Measurements from ENCODE around the gene GRM4.

Gene GRM4

DNA sequence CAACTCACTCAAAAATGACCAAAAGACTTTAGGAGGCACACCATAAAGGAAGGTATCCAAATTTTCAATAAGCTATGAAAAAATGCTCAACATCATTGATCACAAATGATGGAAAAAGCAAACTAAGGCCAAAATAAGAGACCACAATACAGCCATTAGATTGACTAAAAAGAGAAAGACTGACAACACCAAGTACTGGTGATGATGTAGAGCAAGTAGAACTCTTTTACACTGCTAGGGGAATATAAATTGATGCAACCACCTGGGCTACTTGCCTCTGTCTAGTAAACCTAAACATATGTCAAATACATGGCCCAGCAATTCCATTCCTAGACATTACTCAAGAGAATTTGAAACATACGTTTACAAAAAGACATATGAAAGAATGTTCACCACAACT is 148.6 kb downstream of the GRM4 start:
- Histone ChIP-seq H3K9ac (ENCODE audit: low read length) (no peak overlapping the region), H3K79me1 (replicated peaks; ENCODE audit: low read length, poor library complexity, severe bottlenecking) (no peaks in the 10 kb centered on the region), H4K91ac (ENCODE audit: low read length) (no peak overlapping the region), H3K4me1 (ENCODE audit: control insufficient read depth, insufficient read depth, low read depth, low read length) (no peaks in the 10 kb centered on the region), H4K8ac (ENCODE audit: low read length) (no peak overlapping the region), H2AK5ac (ENCODE audit: low read length, severe bottlenecking) (no peak overlapping the region), H3K9me3 (ENCODE audit: control insufficient read depth, low read length) (peaks cover 9% of the 10 kb centered on the region), H3K18ac (ENCODE audit: low read depth in 1 of 2, low read length in 2 of 2) (no peak overlapping the region), H3K14ac (ENCODE audit: low read length in 2 of 2) (no peak overlapping the region), H3K4ac (ENCODE audit: low read depth in 1 of 2, low read length in 2 of 2) (no peak overlapping the region), H2BK120ac (ENCODE audit: low read depth, low read length) (no peak overlapping the region), H3K27ac (ENCODE audit: low read length, poor library complexity, severe bottlenecking) (no peak overlapping the region), H2BK5ac (ENCODE audit: low read depth, low read length, poor library complexity, severe bottlenecking) (no peak overlapping the region), H3K27me3 (ENCODE audit: control insufficient read depth in 1 of 2, insufficient read depth in 1 of 2, low read length in 2 of 2) (peaks cover 37 to 86% of the 10 kb centered on the region in 2 experiments), H3K36me3 (ENCODE audit: control insufficient read depth in 1 of 2, insufficient read depth in 2 of 2, low read depth in 1 of 2, low read length in 2 of 2) (no peaks in the 10 kb centered on the region), H2AFZ (ENCODE audit: low read depth, low read length) (no peak overlapping the region), H2BK12ac (ENCODE audit: low read length in 2 of 2) (no peak overlapping the region), H3K4me2 (ENCODE audit: low read length, poor library complexity, severe bottlenecking) (no peak overlapping the region), H3K4me3 (ENCODE audit: insufficient read depth in 1 of 2, low read depth in 1 of 2, low read length in 2 of 2) (no peak overlapping the region), H3K23ac (ENCODE audit: low read length in 2 of 2) (no peak overlapping the region), H2BK15ac (ENCODE audit: low read depth, poor library complexity, severe bottlenecking) (no peak overlapping the region)
- DNase-seq, result no peak
- WGBS, result no CpG with 5 or more reads among the region's 1 CpG

DNA sequence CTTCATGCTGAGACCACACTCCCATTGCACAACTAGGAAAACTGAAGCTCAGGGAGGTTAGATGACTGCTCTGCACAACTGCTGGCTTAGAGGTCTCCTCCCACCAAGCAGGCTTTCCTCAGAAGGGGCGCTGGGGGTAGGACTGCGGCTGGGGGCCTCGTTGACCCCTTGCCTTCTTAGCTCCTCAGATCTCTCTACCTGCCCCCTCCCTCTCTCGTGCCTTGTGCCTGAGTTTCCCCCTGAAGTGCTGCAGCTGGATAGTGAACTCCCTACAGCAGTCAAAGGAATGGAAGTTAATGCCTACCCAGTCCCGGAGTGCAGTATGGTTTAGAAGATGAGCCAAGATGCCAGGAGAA is 149.8 kb downstream of the GRM4 start:
- H2BK15ac ChIP-seq (ENCODE audit: low read depth, poor library complexity, severe bottlenecking), result no peak overlapping the region
- no peak overlapping the region for H3K4me3 ChIP-seq (ENCODE audit: insufficient read depth in 1 of 2, low read depth in 1 of 2, low read length in 2 of 2)
- no peak overlapping the region for H3K14ac ChIP-seq (ENCODE audit: low read length in 2 of 2)
- H3K23ac ChIP-seq (ENCODE audit: low read length in 2 of 2), result no peak overlapping the region
- no peak overlapping the region for H2BK5ac ChIP-seq (ENCODE audit: low read depth, low read length, poor library complexity, severe bottlenecking)
- H3K79me1 ChIP-seq (replicated peaks; ENCODE audit: low read length, poor library complexity, severe bottlenecking), result no peaks in the 10 kb centered on the region
- H2AFZ ChIP-seq (ENCODE audit: low read depth, low read length), result no peak overlapping the region
- no peak for DNase-seq
- H3K27ac ChIP-seq (ENCODE audit: low read length, poor library complexity, severe bottlenecking), result no peak overlapping the region
- H3K36me3 ChIP-seq (ENCODE audit: control insufficient read depth in 1 of 2, insufficient read depth in 2 of 2, low read depth in 1 of 2, low read length in 2 of 2), result no peaks in the 10 kb centered on the region
- no peak overlapping the region for H2AK5ac ChIP-seq (ENCODE audit: low read length, severe bottlenecking)
- no peak overlapping the region for H3K9ac ChIP-seq (ENCODE audit: low read length)
- peaks cover 36 to 76% of the 10 kb centered on the region in 2 experiments for H3K27me3 ChIP-seq (ENCODE audit: control insufficient read depth in 1 of 2, insufficient read depth in 1 of 2, low read length in 2 of 2)
- no peak overlapping the region for H4K8ac ChIP-seq (ENCODE audit: low read length)
- WGBS, result 41% methylated on average over 5 of the region's 5 CpGs
- H4K91ac ChIP-seq (ENCODE audit: low read length), result no peak overlapping the region
- no peak overlapping the region for H3K4ac ChIP-seq (ENCODE audit: low read depth in 1 of 2, low read length in 2 of 2)
- H3K4me1 ChIP-seq (ENCODE audit: control insufficient read depth, insufficient read depth, low read depth, low read length), result no peaks in the 10 kb centered on the region
- H2BK12ac ChIP-seq (ENCODE audit: low read length in 2 of 2), result no peak overlapping the region
- no peak overlapping the region for H3K4me2 ChIP-seq (ENCODE audit: low read length, poor library complexity, severe bottlenecking)
- H3K9me3 ChIP-seq (ENCODE audit: control insufficient read depth, low read length), result peaks cover 9% of the 10 kb centered on the region
- H2BK120ac ChIP-seq (ENCODE audit: low read depth, low read length), result no peak overlapping the region
- no peak overlapping the region for H3K18ac ChIP-seq (ENCODE audit: low read depth in 1 of 2, low read length in 2 of 2)

DNA sequence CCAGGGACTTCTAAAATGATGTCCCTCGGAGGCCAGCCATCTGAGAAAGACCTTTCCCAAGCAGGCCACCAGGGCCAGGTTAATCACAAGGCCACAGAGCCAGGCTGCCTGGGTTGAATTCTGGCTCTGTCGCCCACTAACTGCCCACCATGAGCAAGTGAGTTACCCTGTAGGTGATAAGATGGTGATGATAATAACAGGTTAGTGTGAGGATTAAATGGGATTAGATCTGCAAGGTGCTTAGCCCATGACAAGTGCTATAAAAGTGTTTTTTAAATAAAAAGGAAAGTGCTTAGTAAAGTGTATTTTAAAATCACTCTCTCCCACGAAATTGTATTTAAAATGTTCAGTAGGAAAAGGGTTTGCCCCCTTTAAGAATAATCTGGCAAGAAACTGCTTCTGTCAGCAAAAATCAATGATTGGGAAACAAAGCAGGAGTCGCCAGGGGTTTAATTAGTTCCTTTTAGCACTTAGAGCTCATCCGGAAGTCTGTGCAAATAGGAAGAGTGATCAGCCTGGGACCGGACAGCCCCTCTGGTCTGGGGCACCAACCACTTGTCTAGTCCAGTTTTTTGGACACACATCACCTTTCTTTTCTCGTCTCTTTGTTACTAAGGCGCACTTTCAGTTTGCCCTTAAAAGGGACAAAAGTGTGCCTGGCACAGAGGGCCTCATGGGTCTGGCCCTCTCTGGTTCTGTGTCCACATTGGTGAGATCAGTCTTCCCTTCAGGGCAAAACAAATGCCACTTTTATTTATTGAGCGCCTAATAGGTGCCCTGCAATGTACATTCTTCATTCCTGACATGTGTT is 150.4 kb downstream of the GRM4 start:
- H3K23ac ChIP-seq (ENCODE audit: low read length in 2 of 2), result no peak overlapping the region
- peak overlapping the region in 1 of 2 experiments; percentile 14 for H3K4me3 ChIP-seq (ENCODE audit: insufficient read depth in 1 of 2, low read depth in 1 of 2, low read length in 2 of 2)
- DNase-seq, result no peak
- H2BK5ac ChIP-seq (ENCODE audit: low read depth, low read length, poor library complexity, severe bottlenecking), result no peak overlapping the region
- H2BK15ac ChIP-seq (ENCODE audit: low read depth, poor library complexity, severe bottlenecking), result no peak overlapping the region
- 50% methylated on average over 8 of the region's 9 CpGs for WGBS
- no peak overlapping the region for H2BK120ac ChIP-seq (ENCODE audit: low read depth, low read length)
- H3K4me2 ChIP-seq (ENCODE audit: low read length, poor library complexity, severe bottlenecking), result no peak overlapping the region
- no peak overlapping the region for H3K9ac ChIP-seq (ENCODE audit: low read length)
- H2BK12ac ChIP-seq (ENCODE audit: low read length in 2 of 2), result no peak overlapping the region
- H3K27ac ChIP-seq (ENCODE audit: low read length, poor library complexity, severe bottlenecking), result no peak overlapping the region
- no peak overlapping the region for H2AFZ ChIP-seq (ENCODE audit: low read depth, low read length)
- H3K9me3 ChIP-seq (ENCODE audit: control insufficient read depth, low read length), result peaks cover 9% of the 10 kb centered on the region
- H4K8ac ChIP-seq (ENCODE audit: low read length), result no peak overlapping the region
- H3K4ac ChIP-seq (ENCODE audit: low read depth in 1 of 2, low read length in 2 of 2), result no peak overlapping the region
- H3K27me3 ChIP-seq (ENCODE audit: control insufficient read depth in 1 of 2, insufficient read depth in 1 of 2, low read length in 2 of 2), result peaks cover 36 to 78% of the 10 kb centered on the region in 2 experiments
- H3K79me1 ChIP-seq (replicated peaks; ENCODE audit: low read length, poor library complexity, severe bottlenecking), result no peaks in the 10 kb centered on the region
- H3K4me1 ChIP-seq (ENCODE audit: control insufficient read depth, insufficient read depth, low read depth, low read length), result no peaks in the 10 kb centered on the region
- H2AK5ac ChIP-seq (ENCODE audit: low read length, severe bottlenecking), result no peak overlapping the region
- H3K36me3 ChIP-seq (ENCODE audit: control insufficient read depth in 1 of 2, insufficient read depth in 2 of 2, low read depth in 1 of 2, low read length in 2 of 2), result no peaks in the 10 kb centered on the region
- no peak overlapping the region for H4K91ac ChIP-seq (ENCODE audit: low read length)
- no peak overlapping the region for H3K14ac ChIP-seq (ENCODE audit: low read length in 2 of 2)
- no peak overlapping the region for H3K18ac ChIP-seq (ENCODE audit: low read depth in 1 of 2, low read length in 2 of 2)

DNA sequence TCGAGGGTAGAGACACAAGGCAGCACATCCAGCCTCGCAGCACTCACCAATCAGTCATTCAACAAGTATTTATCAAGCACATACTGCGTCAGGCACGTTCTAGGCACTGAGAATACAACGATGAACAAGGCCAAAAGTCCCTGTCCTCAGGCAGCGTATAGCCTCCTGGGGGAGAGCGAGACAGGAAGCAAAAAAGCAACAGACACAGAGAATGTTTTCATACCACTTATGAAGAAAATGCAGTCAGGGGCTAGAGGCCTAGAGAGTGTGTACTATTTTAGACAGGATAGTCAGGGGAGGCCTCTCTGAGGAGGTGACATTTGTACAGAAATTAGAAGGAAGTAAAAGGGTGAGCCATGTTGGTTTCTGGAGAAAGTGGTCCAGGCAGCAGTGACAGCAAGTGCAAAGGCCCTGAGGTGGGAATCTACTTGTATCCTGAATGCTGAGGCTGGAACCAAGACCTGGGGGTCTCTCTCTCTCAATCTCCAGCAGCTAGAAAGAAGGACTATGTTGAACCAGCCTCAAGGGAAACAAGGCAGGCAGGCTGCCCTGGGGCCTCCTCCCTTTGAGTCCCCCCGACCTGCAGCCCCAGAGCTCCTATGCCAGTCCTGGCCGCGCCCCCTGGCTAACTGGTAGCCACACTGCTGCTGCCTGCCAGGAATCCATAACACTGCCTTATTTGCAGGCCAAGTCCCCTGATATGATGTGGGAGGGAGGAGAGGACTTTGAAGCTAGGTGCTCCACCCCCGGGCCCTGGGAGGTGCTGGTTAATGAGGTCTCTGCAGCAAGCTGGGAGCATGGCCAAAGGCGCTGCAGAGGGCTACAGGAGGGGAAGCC is 151.2 kb downstream of the GRM4 start:
- no peaks in the 10 kb centered on the region for H3K36me3 ChIP-seq (ENCODE audit: control insufficient read depth in 1 of 2, insufficient read depth in 2 of 2, low read depth in 1 of 2, low read length in 2 of 2)
- H3K27me3 ChIP-seq (ENCODE audit: control insufficient read depth in 1 of 2, insufficient read depth in 1 of 2, low read length in 2 of 2), result peaks cover 32 to 80% of the 10 kb centered on the region in 2 experiments
- DNase-seq, result no peak
- no peak overlapping the region for H3K4ac ChIP-seq (ENCODE audit: low read depth in 1 of 2, low read length in 2 of 2)
- no peak overlapping the region for H2BK120ac ChIP-seq (ENCODE audit: low read depth, low read length)
- H2AFZ ChIP-seq (ENCODE audit: low read depth, low read length), result no peak overlapping the region
- no peak overlapping the region for H3K27ac ChIP-seq (ENCODE audit: low read length, poor library complexity, severe bottlenecking)
- H3K9ac ChIP-seq (ENCODE audit: low read length), result no peak overlapping the region
- no peak overlapping the region for H2BK15ac ChIP-seq (ENCODE audit: low read depth, poor library complexity, severe bottlenecking)
- peaks cover 9% of the 10 kb centered on the region for H3K9me3 ChIP-seq (ENCODE audit: control insufficient read depth, low read length)
- H3K4me2 ChIP-seq (ENCODE audit: low read length, poor library complexity, severe bottlenecking), result no peak overlapping the region
- no peak overlapping the region for H3K14ac ChIP-seq (ENCODE audit: low read length in 2 of 2)
- H3K23ac ChIP-seq (ENCODE audit: low read length in 2 of 2), result peak overlapping the region in 1 of 2 experiments; percentile 38
- H3K4me1 ChIP-seq (ENCODE audit: control insufficient read depth, insufficient read depth, low read depth, low read length), result no peaks in the 10 kb centered on the region
- H2BK12ac ChIP-seq (ENCODE audit: low read length in 2 of 2), result no peak overlapping the region
- H3K4me3 ChIP-seq (ENCODE audit: insufficient read depth in 1 of 2, low read depth in 1 of 2, low read length in 2 of 2), result no peak overlapping the region
- H3K18ac ChIP-seq (ENCODE audit: low read depth in 1 of 2, low read length in 2 of 2), result no peak overlapping the region
- 83% methylated on average over 12 of the region's 12 CpGs for WGBS
- H4K8ac ChIP-seq (ENCODE audit: low read length), result no peak overlapping the region
- no peak overlapping the region for H2AK5ac ChIP-seq (ENCODE audit: low read length, severe bottlenecking)
- H4K91ac ChIP-seq (ENCODE audit: low read length), result no peak overlapping the region
- no peaks in the 10 kb centered on the region for H3K79me1 ChIP-seq (replicated peaks; ENCODE audit: low read length, poor library complexity, severe bottlenecking)
- H2BK5ac ChIP-seq (ENCODE audit: low read depth, low read length, poor library complexity, severe bottlenecking), result no peak overlapping the region

Data from mesenchymal stem cell (in vitro differentiated cells and primary cell).